ENCODE measurements around the gene SLC22A23. TPM values are rescaled to one million over a fixed set of nuclear protein-coding genes. Genes with fewer than 3 reads are reported as not detected.

SLC22A23 gene
- total and polyA plus RNA-seq, 2 of the 4 experiments (the other 2 are of a cell fraction), result 0.72 to 1.6 TPM

- dilution Hi-C loops (cut with HindIII; ENCODE audit: low sequenced_read_pairs, unreplicated experiment), result no loop called here
- H3K9me3 ChIP-seq (ENCODE audit: control insufficient read depth, insufficient read depth, low read length), result no peaks in the 10 kb centered on the region
- H3K4me2 ChIP-seq (ENCODE audit: low read depth, low read length), result no peak overlapping the region
- no peak overlapping the region for H4K91ac ChIP-seq (ENCODE audit: insufficient read depth, low read depth, low read length)
- TF ChIP-seq RFX5 (IDR thresholded peaks at IDR 0.05; ENCODE audit: low read depth, low read length) (0 out of 2 replicates have a peak, but pooled peaks have one; percentile 12), CHD1 (IDR thresholded peaks at IDR 0.05; ENCODE audit: low read depth, low read length) (no peak), MAFK (IDR thresholded peaks at IDR 0.05; ENCODE audit: low read depth, low read length) (peak; percentile 35; the same call in 1 of the 2 replicates), NFE2L2 (IDR thresholded peaks at IDR 0.05; ENCODE audit: low read depth, low read length) (no peak), ELK1 (IDR thresholded peaks at IDR 0.05; ENCODE audit: borderline replicate concordance, low read depth, low read length) (no peak), FOS (IDR thresholded peaks at IDR 0.05; ENCODE audit: low read depth, low read length) (peak; percentile 45), CEBPB (IDR thresholded peaks at IDR 0.05; ENCODE audit: low read depth, low read length) (peak; percentile 69)
- ChIA-PET CTCF (interaction anchor here (0.6 kb wide), 1 partner anchor 407 kb away, joined by 3 read pairs; no protein-coding TSS in a partner anchor), POLR2A (ENCODE audit: unreplicated experiment) (no interaction called here)
- no peak overlapping the region for H2BK20ac ChIP-seq (ENCODE audit: low read depth, low read length)
- no peak overlapping the region for H3K27ac ChIP-seq (ENCODE audit: insufficient read depth, low read length)
- H2AK5ac ChIP-seq (ENCODE audit: low read depth, low read length), result no peak overlapping the region
- no peak overlapping the region for H2AFZ ChIP-seq (replicated peaks; ENCODE audit: low read length, poor library complexity)
- H3K4ac ChIP-seq (ENCODE audit: low read depth, low read length), result no peak overlapping the region
- no peaks in the 10 kb centered on the region for H3K9me1 ChIP-seq (ENCODE audit: insufficient read depth, low read length)
- H2BK120ac ChIP-seq (ENCODE audit: low read depth, low read length), result no peak overlapping the region
- H3K4me1 ChIP-seq (ENCODE audit: control insufficient read depth, insufficient read depth, low read length), result peaks cover 10% of the 10 kb centered on the region
- H2AK9ac ChIP-seq (replicated peaks; ENCODE audit: low read depth, low read length, poor library complexity), result no peak overlapping the region
- H3K36me3 ChIP-seq (ENCODE audit: control insufficient read depth, insufficient read depth, low read length), result no peaks in the 10 kb centered on the region
- no TSS peak for BruUV-seq (replicated peaks)
- H2BK5ac ChIP-seq (ENCODE audit: low read depth, low read length, poor library complexity, severe bottlenecking), result no peak overlapping the region
- H3K4me3 ChIP-seq (ENCODE audit: insufficient read depth, low read depth, low read length), result no peak overlapping the region
- peak; percentile 83 for DNase-seq
- no CpG with 5 or more reads among the region's 6 CpGs for WGBS, 2 experiments (ENCODE audit: extremely low coverage in 2 of 2, insufficient read length in 1 of 2)
- peak; percentile 73 for ATAC-seq (ENCODE audit: low read depth)
- no peak overlapping the region for H4K8ac ChIP-seq (ENCODE audit: low read depth in 2 of 2, low read length in 2 of 2)
- H3K56ac ChIP-seq (ENCODE audit: extremely low read depth, insufficient read depth, low read length), result no peak overlapping the region
- H3K27me3 ChIP-seq (ENCODE audit: control insufficient read depth, insufficient read depth, low read length), result peaks cover 14% of the 10 kb centered on the region
- no peaks in the 10 kb centered on the region for H4K20me1 ChIP-seq (ENCODE audit: insufficient read depth, low read length)
- H4K5ac ChIP-seq (ENCODE audit: low read depth, low read length), result no peak overlapping the region
- H3K79me1 ChIP-seq (ENCODE audit: low read depth in 1 of 2, low read length in 2 of 2), result no peaks in the 10 kb centered on the region
- no peak overlapping the region for H2BK15ac ChIP-seq (ENCODE audit: low read depth, low read length)
- H3K23ac ChIP-seq (ENCODE audit: low read depth, low read length), result no peak overlapping the region
- in situ Hi-C loops (cut with MboI; ENCODE audit: low sequenced_read_pairs), result no loop called here
- no peak overlapping the region for H3K14ac ChIP-seq (replicated peaks; ENCODE audit: low read depth, low read length)
- intact Hi-C loops (cut with micrococcal nuclease), result loop anchor here (1.0 kb wide), 1 partner anchor 356 kb away; no protein-coding TSS in a partner anchor
- H3K18ac ChIP-seq (ENCODE audit: low read depth, low read length), result no peak overlapping the region
- no peak overlapping the region for H3K9ac ChIP-seq (ENCODE audit: low read depth, low read length)
These were observed 115.4 kb downstream of the SLC22A23 start for GRCh38 chr6:3341467-3341866.
